ENCODE data around the gene FAM83F. TPM values are rescaled to one million over a fixed set of nuclear protein-coding genes. Genes with fewer than 3 reads are reported as not detected.

FAM83F gene
- polyA plus RNA-seq, 3 donors = 2.2 to 2.9 (median 2.7) TPM

DNA sequence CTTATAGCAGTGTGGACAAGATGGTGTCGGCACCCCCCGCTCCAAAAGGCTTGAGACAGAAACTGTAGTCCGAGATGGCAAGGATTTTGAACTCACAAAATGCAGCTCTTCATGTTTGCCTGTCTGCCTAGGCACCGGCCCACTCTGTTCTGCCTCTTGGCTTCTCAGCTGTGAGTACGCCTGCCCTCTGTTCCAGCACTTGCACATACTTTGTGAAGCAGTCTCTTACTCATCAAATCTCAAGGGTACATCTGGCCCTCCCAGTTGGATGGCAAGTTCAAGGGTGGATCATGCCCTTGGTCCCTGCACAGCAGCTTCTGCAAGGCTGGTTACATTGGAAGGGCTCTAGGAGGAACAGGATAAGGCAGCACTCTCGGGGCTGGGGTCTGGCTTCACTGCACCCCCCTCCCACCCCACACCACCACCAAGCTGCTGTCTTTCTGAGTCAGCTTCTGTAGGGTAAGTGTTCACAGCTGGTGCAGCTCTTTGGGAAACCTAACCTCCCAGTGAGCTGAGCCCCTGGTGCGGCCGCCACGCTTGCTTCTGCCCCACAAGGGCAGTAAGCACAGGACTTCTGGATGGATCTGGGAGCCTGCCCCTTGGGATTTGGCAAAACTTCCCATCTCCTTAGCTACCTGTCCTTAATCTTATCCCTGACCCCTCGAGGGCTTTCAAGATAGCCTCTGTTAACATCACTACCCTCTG lies 37.2 kb downstream of the FAM83F start:
- no peak for DNase-seq

- DNase-seq = no peak
Measured at GRCh38 chr22:40033586-40034380, 39.0 kb downstream of the FAM83F start.

- no peak for DNase-seq
Measured at GRCh38 chr22:40035351-40035750, 40.6 kb downstream of the FAM83F start.

DNA sequence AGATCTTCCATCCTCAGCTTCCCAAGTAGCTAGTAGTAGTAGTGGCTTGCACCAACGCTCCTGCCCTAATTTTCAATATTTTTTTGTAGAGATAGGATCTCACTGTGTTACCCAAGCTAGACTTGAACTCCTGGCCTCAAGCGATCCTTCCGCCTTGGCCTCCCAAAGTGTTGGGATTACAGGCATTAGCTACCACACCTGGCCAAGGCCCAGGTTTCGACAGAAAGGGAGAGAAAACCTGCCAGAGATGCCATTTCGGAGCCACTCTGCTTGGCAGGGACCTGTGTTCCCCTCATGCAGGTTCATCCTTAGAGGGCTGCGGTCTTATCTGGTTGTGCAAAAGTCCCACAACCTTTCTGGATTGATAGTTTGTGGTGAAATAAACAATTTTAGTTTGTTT lies 41.4 kb downstream of the FAM83F start:
- DNase-seq = no peak

DNA sequence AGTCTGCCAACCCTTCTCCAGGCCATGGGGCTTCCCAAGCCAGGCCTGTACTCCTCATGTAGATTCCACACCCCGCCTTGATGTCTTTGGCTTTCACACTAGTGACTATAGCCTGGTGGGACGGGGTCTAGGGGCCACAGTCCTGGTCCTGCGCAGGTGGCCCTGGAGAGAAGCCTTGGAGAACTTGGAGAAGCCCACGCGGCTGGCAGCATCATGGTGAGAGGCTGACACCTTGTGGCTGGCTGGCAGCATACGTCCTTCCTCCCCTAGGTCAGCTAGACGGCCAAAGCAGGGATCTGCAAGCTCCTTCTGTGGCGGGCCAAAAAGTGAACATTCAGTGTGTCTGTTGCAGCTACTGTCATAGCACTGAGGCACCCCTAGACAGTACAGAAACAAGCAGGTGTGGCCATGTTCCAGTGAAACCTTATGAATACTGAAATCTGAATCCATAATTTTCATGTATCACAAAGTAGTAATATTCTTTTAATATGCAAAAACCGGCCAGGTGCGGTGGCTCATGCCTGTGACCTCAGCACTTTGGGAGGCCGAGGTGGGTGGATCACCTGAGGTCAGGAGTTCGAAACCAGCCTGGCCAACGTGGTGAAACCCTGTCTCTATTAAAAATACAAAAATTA lies 42.0 kb downstream of the FAM83F start:
- peak; percentile 61 for DNase-seq

DNA sequence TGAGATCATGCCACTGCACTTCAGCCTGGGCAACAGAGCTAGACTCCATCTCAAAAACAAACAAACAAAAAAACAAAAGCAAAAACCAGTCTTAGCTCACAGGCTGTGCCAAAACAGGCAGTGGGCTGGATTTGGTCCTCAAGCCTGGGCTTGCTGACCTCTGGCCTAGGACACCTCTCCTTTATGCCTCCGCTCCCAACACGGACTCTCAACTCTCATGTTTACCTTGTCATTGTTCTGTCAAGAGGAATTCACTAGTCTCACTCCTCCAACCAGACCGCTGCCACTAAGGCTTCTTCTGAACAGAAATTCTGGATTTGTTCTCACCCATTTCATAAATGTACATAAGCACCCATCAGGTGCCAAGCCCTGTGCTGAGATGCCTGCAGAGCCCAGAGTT lies 42.6 kb downstream of the FAM83F start:
- no peak for DNase-seq

GRCh38 chr22:40039482-40040115 lies 44.8 kb downstream of the FAM83F start:
- no peak for DNase-seq

DNA sequence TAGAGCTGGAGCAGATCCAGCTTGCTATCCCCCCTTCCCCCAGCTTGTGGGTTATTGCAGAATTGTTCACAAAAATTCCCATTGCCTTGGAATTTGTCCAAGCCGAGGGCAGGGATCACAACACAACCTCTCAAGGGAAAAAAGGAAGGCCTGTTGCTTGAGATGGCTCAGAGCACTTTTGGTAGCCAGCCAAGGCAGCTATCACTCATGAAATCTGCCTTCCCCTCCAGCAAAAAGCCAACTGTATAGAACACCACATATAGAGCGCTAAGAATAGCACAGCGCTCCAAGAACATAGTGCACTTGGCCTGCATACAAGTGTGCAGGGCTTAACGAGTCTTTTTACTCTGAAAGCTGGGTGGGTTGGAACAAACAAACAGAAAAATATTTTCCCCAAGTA lies 46.2 kb downstream of the FAM83F start:
- DNase-seq = peak; percentile 92

DNA sequence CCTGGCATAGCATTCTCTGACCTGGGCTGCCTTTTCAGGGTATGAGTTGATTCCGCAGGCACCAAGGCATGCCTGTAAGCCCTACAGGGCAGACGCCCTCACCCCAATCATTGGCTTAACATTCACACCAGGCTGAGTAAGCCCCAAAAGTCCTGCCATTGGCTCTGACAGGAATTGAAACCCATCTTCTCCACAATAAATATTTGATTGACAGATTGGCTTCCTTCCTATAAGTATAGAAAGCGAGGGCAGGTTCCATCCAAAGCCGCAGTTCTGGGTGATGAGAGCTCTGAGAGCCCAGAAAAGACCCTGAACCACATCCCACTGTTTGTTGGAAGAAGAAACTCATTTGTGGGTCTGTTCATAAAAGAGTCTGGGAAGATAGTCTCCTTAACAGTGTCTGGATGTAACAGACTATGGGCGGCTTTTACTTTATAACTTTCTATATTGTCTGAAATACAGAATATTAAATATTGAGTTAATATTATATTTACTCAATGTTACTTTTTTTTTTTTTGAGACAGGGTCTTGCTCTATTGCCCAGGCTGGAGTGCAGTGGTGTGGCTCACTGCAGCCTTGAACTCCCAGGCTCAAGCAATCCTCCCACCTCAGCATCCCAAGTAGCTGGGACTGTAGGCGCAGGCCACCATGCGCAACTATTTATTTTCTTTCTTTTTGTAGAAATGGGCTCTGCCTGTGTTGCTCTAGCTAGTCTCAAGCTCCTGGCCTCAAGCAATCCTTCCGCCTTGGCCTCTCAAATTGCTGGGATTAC lies 46.8 kb downstream of the FAM83F start:
- DNase-seq = no peak

- DNase-seq = no peak
Measured at GRCh38 chr22:40042312-40042711, 47.6 kb downstream of the FAM83F start.

DNA sequence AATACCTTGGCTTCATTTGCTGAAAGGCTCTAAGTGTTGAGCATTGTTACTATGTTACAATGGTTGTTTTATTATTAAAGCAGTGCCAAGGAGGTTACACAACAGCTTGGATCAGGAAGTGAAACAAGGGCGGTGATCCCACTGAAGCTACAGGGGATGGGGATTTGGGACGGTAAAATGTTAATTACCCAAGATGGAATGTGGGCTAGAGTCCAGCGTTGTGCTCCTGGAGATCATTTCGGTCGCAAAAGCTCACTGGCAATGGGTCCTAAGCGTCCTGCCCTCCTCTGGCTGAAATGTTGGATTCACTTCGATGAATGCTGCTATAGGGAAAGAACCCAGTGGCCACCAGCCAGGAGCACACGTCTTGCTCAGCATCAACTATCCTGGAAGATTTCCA lies 48.3 kb downstream of the FAM83F start:
- DNase-seq = no peak

DNA sequence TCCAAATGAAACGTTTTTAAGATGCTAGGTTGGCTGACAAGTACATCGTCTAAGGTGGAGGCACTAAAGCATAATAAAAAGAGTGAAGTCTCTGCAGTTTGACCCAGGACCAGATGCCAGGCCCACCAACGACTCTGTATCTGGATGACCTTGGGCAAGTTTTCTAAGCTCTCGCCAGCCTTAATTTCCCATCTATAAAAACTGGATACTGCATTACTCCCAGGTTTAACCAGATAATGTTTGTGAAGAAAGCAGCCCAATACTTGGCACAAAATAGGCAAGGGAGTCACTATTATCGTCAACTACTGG lies 49.0 kb downstream of the FAM83F start:
- no peak for DNase-seq

GRCh38 chr22:40044102-40044869 lies 49.5 kb downstream of the FAM83F start:
- DNase-seq = peak; percentile 99

GRCh38 chr22:40044870-40045834 lies 50.4 kb downstream of the FAM83F start:
- DNase-seq = peak; percentile 56

- DNase-seq = no peak
Measured at GRCh38 chr22:40046126-40046525, 51.4 kb downstream of the FAM83F start.

DNA sequence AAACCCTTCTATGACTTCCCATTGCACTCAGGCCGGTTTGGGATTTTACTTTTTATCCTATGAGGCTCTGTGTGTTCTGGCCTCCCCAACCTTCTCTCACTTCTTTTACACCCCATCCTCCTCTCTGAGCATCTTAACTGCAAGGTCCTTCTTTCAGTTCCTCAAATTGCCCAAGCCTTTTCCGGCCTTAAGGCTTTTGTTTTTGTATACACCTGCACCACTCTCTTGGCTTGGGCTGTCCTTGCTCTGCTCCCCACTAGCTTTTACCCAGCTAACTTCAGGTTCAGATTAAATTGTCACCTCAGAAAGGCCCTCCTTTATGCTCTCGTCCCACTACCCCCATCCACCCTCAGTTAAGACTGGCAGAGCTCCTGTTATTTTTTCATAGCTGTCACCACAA lies 55.5 kb downstream of the FAM83F start:
- DNase-seq = no peak

DNA sequence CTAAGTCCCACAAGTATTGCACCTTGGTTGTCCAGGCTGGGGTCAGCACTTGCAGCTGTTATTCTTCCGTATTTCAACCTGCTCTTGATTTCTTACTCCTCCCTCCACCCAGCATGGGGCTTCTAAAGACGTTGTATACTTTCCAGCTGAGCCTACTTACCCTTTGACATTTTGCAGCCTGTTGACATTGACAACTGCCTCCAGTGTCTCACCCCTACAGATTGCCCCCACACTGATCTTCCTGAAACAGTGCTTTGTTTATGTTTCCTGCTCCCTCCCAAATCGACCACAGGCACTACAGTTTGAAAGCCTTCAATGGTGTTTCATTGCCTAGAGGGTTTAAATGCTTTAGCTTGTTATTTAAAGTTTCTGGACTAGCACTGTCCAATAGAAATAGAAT lies 56.6 kb downstream of the FAM83F start:
- no peak for DNase-seq

- no peak for DNase-seq
Measured at GRCh38 chr22:40053460-40053859, 58.7 kb downstream of the FAM83F start.

GRCh38 chr22:40054486-40054885 lies 59.7 kb downstream of the FAM83F start:
- no peak for DNase-seq
